Activated T-helper 1 cell treated with anti-CD3 and anti-CD28 coated beads, Interleukin-12 subunit alpha, Interleukin-12 subunit beta, Interleukin-2, Interleukin-4 antibody, amounts not matched to agents 30 ng/mL and 10 ng/mL and 1 ng/mL, durations not matched to agents 14 hours and 24 hours and 36 hours (primary cell): ENCODE measurements around the gene HSPA2. TPM values are rescaled to one million over a fixed set of nuclear protein-coding genes. Genes with fewer than 3 reads are reported as not detected.
"Not testable (repeated sequence)": the region's sequence is repeated elsewhere in the genome, so short reads cannot be mapped to it uniquely, and the experiment has no call there.

ENCODE experiments used
- DNase-seq: peaks from one replicate; pipeline ENCODE4 v3.0.0; 2021; ENCODE audit warnings: low spot score
- H3K27ac Mint-ChIP-seq: one replicate; pipeline ENCODE4 v1.8.0; 2021; ENCODE audit warnings: mild to moderate bottlenecking, mixed read lengths
- H3K27me3 Mint-ChIP-seq: one replicate; pipeline ENCODE4 v1.8.0; 2022; ENCODE audit warnings: mild to moderate bottlenecking, moderate library complexity, mixed read lengths; ENCODE audit not compliant: insufficient read depth
- H3K36me3 Mint-ChIP-seq: one replicate; pipeline ENCODE4 v1.8.0; 2021; ENCODE audit warnings: low read depth, mixed read lengths
- H3K4me1 Mint-ChIP-seq: one replicate; pipeline ENCODE4 v1.8.0; 2021; ENCODE audit warnings: low read depth, mixed read lengths
- H3K4me3 Mint-ChIP-seq: one replicate; pipeline ENCODE4 v1.8.0; 2021; ENCODE audit warnings: mild to moderate bottlenecking, moderate library complexity, mixed read lengths
- H3K9me3 Mint-ChIP-seq: one replicate; pipeline ENCODE4 v1.8.0; 2021; ENCODE audit warnings: mixed read lengths
- intact Hi-C: fragments of 100-400 bp; cut with micrococcal nuclease; formaldehyde crosslinking; loops from one replicate; pipeline ENCODE4 v1.15.1; 2024
- total RNA-seq: library from RNA; stranded (reverse); gene quantifications from 2 replicates; pipeline ENCODE4 v1.2.3, GENCODE V29; 2022

HSPA2 gene
- total RNA-seq, 1 donor from 2014 or later = 11.2 TPM

GRCh38 chr14:64550621-64551333 lies 10.2 kb downstream of the HSPA2 start:
- Mint-ChIP-seq H3K4me3 (peak overlapping the region; percentile 55), H3K27me3 (peaks cover 47% of the 10 kb centered on the region), H3K27ac (peak overlapping the region; percentile 51), H3K36me3 (no peaks in the 10 kb centered on the region), H3K9me3 (no peaks in the 10 kb centered on the region), H3K4me1 (peaks cover 16% of the 10 kb centered on the region)
- intact Hi-C loops = no loop called here
- no peak for DNase-seq

- no peaks in the 10 kb centered on the region for H3K9me3 Mint-ChIP-seq
- no peak for DNase-seq
- H3K27ac Mint-ChIP-seq = no peak overlapping the region
- no peaks in the 10 kb centered on the region for H3K36me3 Mint-ChIP-seq
- H3K4me3 Mint-ChIP-seq = no peak overlapping the region
- intact Hi-C loops = no loop called here
- H3K4me1 Mint-ChIP-seq = peaks cover 8% of the 10 kb centered on the region
- H3K27me3 Mint-ChIP-seq = peaks cover 38% of the 10 kb centered on the region
Measured at GRCh38 chr14:64554556-64554955, 14.0 kb downstream of the HSPA2 start.

GRCh38 chr14:64556526-64556925 lies 16.0 kb downstream of the HSPA2 start:
- DNase-seq = no peak
- Mint-ChIP-seq H3K27ac (no peak overlapping the region), H3K27me3 (peaks cover 25% of the 10 kb centered on the region), H3K4me1 (peaks cover 13% of the 10 kb centered on the region), H3K9me3 (no peaks in the 10 kb centered on the region), H3K4me3 (no peak overlapping the region), H3K36me3 (no peaks in the 10 kb centered on the region)
- intact Hi-C loops = no loop called here

- H3K27ac Mint-ChIP-seq, DNase-seq, H3K36me3 Mint-ChIP-seq, intact Hi-C loops, H3K9me3 Mint-ChIP-seq, H3K4me3 Mint-ChIP-seq: not testable (repeated sequence)
- Mint-ChIP-seq H3K4me1 (peaks cover 17% of the 10 kb centered on the region), H3K27me3 (peaks cover 15% of the 10 kb centered on the region)
Measured at GRCh38 chr14:64558216-64558615, 17.7 kb downstream of the HSPA2 start.

GRCh38 chr14:64561631-64562030 lies 21.1 kb downstream of the HSPA2 start:
- Mint-ChIP-seq H3K9me3 (no peaks in the 10 kb centered on the region), H3K4me1 (peaks cover 17% of the 10 kb centered on the region), H3K36me3 (no peaks in the 10 kb centered on the region), H3K27me3 (peaks cover 22% of the 10 kb centered on the region), H3K4me3 (no peak overlapping the region), H3K27ac (no peak overlapping the region)
- intact Hi-C loops = no loop called here
- DNase-seq = no peak

GRCh38 chr14:64562436-64562835 lies 21.9 kb downstream of the HSPA2 start:
- Mint-ChIP-seq H3K36me3 (no peaks in the 10 kb centered on the region), H3K27ac (no peak overlapping the region), H3K9me3 (no peaks in the 10 kb centered on the region), H3K4me3 (no peak overlapping the region), H3K27me3 (peaks cover 21% of the 10 kb centered on the region), H3K4me1 (peaks cover 17% of the 10 kb centered on the region)
- intact Hi-C loops = no loop called here
- DNase-seq = no peak

GRCh38 chr14:64563696-64564095 lies 23.2 kb downstream of the HSPA2 start:
- no peak overlapping the region for H3K27ac Mint-ChIP-seq
- H3K27me3 Mint-ChIP-seq = peaks cover 19% of the 10 kb centered on the region
- H3K36me3 Mint-ChIP-seq = no peaks in the 10 kb centered on the region
- no peak overlapping the region for H3K4me3 Mint-ChIP-seq
- DNase-seq = no peak
- peaks cover 17% of the 10 kb centered on the region for H3K4me1 Mint-ChIP-seq
- H3K9me3 Mint-ChIP-seq = no peaks in the 10 kb centered on the region
- intact Hi-C loops = no loop called here

- Mint-ChIP-seq H3K36me3 (no peaks in the 10 kb centered on the region), H3K4me1 (peaks cover 2% of the 10 kb centered on the region), H3K9me3 (no peaks in the 10 kb centered on the region), H3K27me3 (peaks cover 22% of the 10 kb centered on the region), H3K27ac (no peak overlapping the region), H3K4me3 (no peak overlapping the region)
- intact Hi-C loops = no loop called here
- DNase-seq = no peak
Measured at GRCh38 chr14:64566651-64567122, 26.1 kb downstream of the HSPA2 start.

- Mint-ChIP-seq H3K9me3 (no peaks in the 10 kb centered on the region), H3K27me3 (peaks cover 18% of the 10 kb centered on the region), H3K4me1 (no peaks in the 10 kb centered on the region), H3K4me3 (no peak overlapping the region), H3K36me3 (no peaks in the 10 kb centered on the region), H3K27ac (no peak overlapping the region)
- DNase-seq = no peak
- intact Hi-C loops = no loop called here
Measured at GRCh38 chr14:64569138-64569631, 28.6 kb downstream of the HSPA2 start.

- intact Hi-C loops, DNase-seq, H3K36me3 Mint-ChIP-seq, H3K9me3 Mint-ChIP-seq, H3K4me3 Mint-ChIP-seq, H3K27ac Mint-ChIP-seq, H3K4me1 Mint-ChIP-seq: not testable (repeated sequence)
- peaks cover 15% of the 10 kb centered on the region for H3K27me3 Mint-ChIP-seq
Measured at GRCh38 chr14:64569646-64570045, 29.1 kb downstream of the HSPA2 start.

- Mint-ChIP-seq H3K9me3 (no peaks in the 10 kb centered on the region), H3K4me1 (no peaks in the 10 kb centered on the region), H3K36me3 (no peaks in the 10 kb centered on the region), H3K27ac (no peak overlapping the region), H3K4me3 (no peak overlapping the region), H3K27me3 (peaks cover 10% of the 10 kb centered on the region)
- intact Hi-C loops = no loop called here
- no peak for DNase-seq
Measured at GRCh38 chr14:64572386-64573104, 32.0 kb downstream of the HSPA2 start.

- DNase-seq = no peak
- no peak overlapping the region for H3K4me3 Mint-ChIP-seq
- H3K27me3 Mint-ChIP-seq = peaks cover 10% of the 10 kb centered on the region
- H3K4me1 Mint-ChIP-seq = no peaks in the 10 kb centered on the region
- H3K9me3 Mint-ChIP-seq = no peaks in the 10 kb centered on the region
- H3K27ac Mint-ChIP-seq = no peak overlapping the region
- intact Hi-C loops = no loop called here
- no peaks in the 10 kb centered on the region for H3K36me3 Mint-ChIP-seq
Measured at GRCh38 chr14:64573109-64573508, 32.6 kb downstream of the HSPA2 start.

GRCh38 chr14:64574371-64575107 lies 34.0 kb downstream of the HSPA2 start:
- no peak overlapping the region for H3K27ac Mint-ChIP-seq
- no peaks in the 10 kb centered on the region for H3K4me1 Mint-ChIP-seq
- no peaks in the 10 kb centered on the region for H3K9me3 Mint-ChIP-seq
- intact Hi-C loops = no loop called here
- H3K36me3 Mint-ChIP-seq = no peaks in the 10 kb centered on the region
- no peak overlapping the region for H3K4me3 Mint-ChIP-seq
- H3K27me3 Mint-ChIP-seq = peaks cover 10% of the 10 kb centered on the region
- DNase-seq = no peak
